GM12873 (cell line): ENCODE measurements around the gene CD300LF.

ENCODE experiments used
- CTCF ChIP-seq: IDR thresholded peaks from 2 replicates; pipeline ENCODE4 v1.5.1; 2012; ENCODE audit warnings: low read depth, mild to moderate bottlenecking, moderate library complexity, low read length, control low read depth; ENCODE audit not compliant: insufficient read depth; ENCODE audit errors: missing control alignments

Gene CD300LF

GRCh38 chr17:74728033-74728701, 15.4 kb upstream of the CD300LF start:
- TF ChIP-seq CTCF: no peak

- TF ChIP-seq CTCF: no peak
Measured at GRCh38 chr17:74725111-74725510, 12.4 kb upstream of the CD300LF start.

DNA sequence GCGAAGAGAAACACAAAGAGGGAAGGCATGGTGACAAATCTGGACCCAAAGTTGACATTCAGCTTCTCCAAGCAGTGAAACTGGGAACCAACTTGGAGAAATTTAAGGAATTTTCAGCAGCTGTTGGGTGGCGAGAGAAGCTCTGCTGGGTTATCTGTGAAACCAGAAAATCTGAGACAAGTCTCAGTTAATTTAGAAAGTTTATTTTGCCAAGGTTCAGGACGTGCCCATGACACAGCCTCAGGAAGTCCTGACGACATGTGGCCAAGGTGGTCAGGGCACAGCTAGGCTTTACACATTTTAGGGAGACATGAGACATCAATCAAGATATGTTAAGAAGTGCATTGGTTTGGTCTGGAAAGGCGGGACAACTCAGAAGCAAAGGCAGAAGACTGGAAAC, 11.2 kb upstream of the CD300LF start:
- no peak for TF ChIP-seq CTCF

- no peak for TF ChIP-seq CTCF
Measured at GRCh38 chr17:74722782-74723181, 10.1 kb upstream of the CD300LF start.

- TF ChIP-seq CTCF: no peak
Measured at GRCh38 chr17:74720506-74720905, 7.8 kb upstream of the CD300LF start.

GRCh38 chr17:74715144-74715543, 2.4 kb upstream of the CD300LF start:
- no peak for TF ChIP-seq CTCF

GRCh38 chr17:74713171-74713755, 540 bp upstream of the CD300LF start:
- no peak for TF ChIP-seq CTCF
